NB4 (cell line): ENCODE measurements around the gene CTF1.

ENCODE experiments used
- MYC ChIP-seq: IDR thresholded peaks from 2 replicates; pipeline ENCODE4 v1.6.1; 2011; ENCODE audit warnings: low read depth, low read length
- POLR2A ChIP-seq: IDR thresholded peaks from 2 replicates; pipeline ENCODE4 v1.6.1; 2011; ENCODE audit warnings: mild to moderate bottlenecking; ENCODE audit not compliant: insufficient read length; ENCODE audit errors: extremely low read depth

GRCh38 chr16:30918614-30919013, 22.2 kb downstream of the CTF1 start:
- TF ChIP-seq MYC (no peak), POLR2A (no peak)
